WERI-Rb-1 (cell line): ENCODE measurements around the gene UMODL1.
A peak's percentile ranks its signal among the peaks of the same experiment; 100 is the strongest.

Experiments
- DNase-seq: peaks from one replicate; pipeline ENCODE4 v3.0.0-alpha.2; 2020
- H3K27ac ChIP-seq: fragments of 250-450 bp; sonication (Bioruptor Pico); 2 replicates; pipeline ENCODE4 v1.5.1; 2020; ENCODE audit warnings: mild to moderate bottlenecking, moderate library complexity
- H3K27me3 ChIP-seq: fragments of 250-450 bp; sonication (Bioruptor Pico); 2 replicates; pipeline ENCODE4 v1.5.1; 2021; ENCODE audit warnings: mild to moderate bottlenecking, low read depth, moderate library complexity; ENCODE audit not compliant: insufficient read depth, severe bottlenecking
- H3K36me3 ChIP-seq: fragments of 250-450 bp; sonication (Bioruptor Pico); 2 replicates; pipeline ENCODE4 v1.5.1; 2020; ENCODE audit warnings: mild to moderate bottlenecking, moderate library complexity
- H3K4me3 ChIP-seq: 2 replicates; pipeline ENCODE4 v1.5.1; 2011; ENCODE audit warnings: low read depth, mild to moderate bottlenecking, control low read depth, low read length
- H3K9me3 ChIP-seq: fragments of 250-450 bp; sonication (Bioruptor Pico); 2 replicates; pipeline ENCODE4 v1.5.1; 2021; ENCODE audit warnings: mild to moderate bottlenecking, moderate library complexity; ENCODE audit not compliant: severe bottlenecking
- CTCF ChIP-seq: IDR thresholded peaks from 2 replicates; pipeline ENCODE4 v1.5.1; 2011; ENCODE audit warnings: low read depth, mild to moderate bottlenecking, control low read depth, inconsistent platforms, low read length

The UMODL1 gene

GRCh38 chr21:42089665-42090310, 18.7 kb downstream of the UMODL1 start:
- no peaks in the 10 kb centered on the region; the same call in 1 of the 2 replicates for H3K36me3 ChIP-seq
- H3K27ac ChIP-seq = no peak overlapping the region
- no peak for TF ChIP-seq CTCF
- H3K27me3 ChIP-seq = no peaks in the 10 kb centered on the region
- no peak overlapping the region for H3K4me3 ChIP-seq
- peaks cover 11% of the 10 kb centered on the region for H3K9me3 ChIP-seq
- no peak for DNase-seq

GRCh38 chr21:42091899-42092508, 20.9 kb downstream of the UMODL1 start:
- H3K27me3 ChIP-seq = no peaks in the 10 kb centered on the region
- no peaks in the 10 kb centered on the region; the same call in 1 of the 2 replicates for H3K36me3 ChIP-seq
- peaks cover 18% of the 10 kb centered on the region for H3K9me3 ChIP-seq
- no peak overlapping the region for H3K27ac ChIP-seq
- DNase-seq = no peak
- no peak overlapping the region for H3K4me3 ChIP-seq
- no peak for TF ChIP-seq CTCF

- no peak for DNase-seq
- Histone ChIP-seq H3K4me3 (no peak overlapping the region), H3K9me3 (peaks cover 18% of the 10 kb centered on the region), H3K36me3 (no peaks in the 10 kb centered on the region; the same call in 1 of the 2 replicates), H3K27ac (no peak overlapping the region), H3K27me3 (no peaks in the 10 kb centered on the region)
- TF ChIP-seq CTCF = no peak
Observed at GRCh38 chr21:42092771-42093170, 21.7 kb downstream of the UMODL1 start.

- TF ChIP-seq CTCF = no peak
- H3K4me3 ChIP-seq = no peak overlapping the region
- no peak for DNase-seq
- H3K27me3 ChIP-seq = no peaks in the 10 kb centered on the region
- H3K9me3 ChIP-seq = peaks cover 18% of the 10 kb centered on the region
- H3K36me3 ChIP-seq = no peaks in the 10 kb centered on the region; the same call in 1 of the 2 replicates
- no peak overlapping the region for H3K27ac ChIP-seq
Observed at GRCh38 chr21:42093186-42093585, 22.1 kb downstream of the UMODL1 start.

- H3K27me3 ChIP-seq = no peaks in the 10 kb centered on the region
- H3K27ac ChIP-seq = no peak overlapping the region
- no peaks in the 10 kb centered on the region; the same call in 1 of the 2 replicates for H3K36me3 ChIP-seq
- no peak for TF ChIP-seq CTCF
- no peak for DNase-seq
- no peak overlapping the region for H3K4me3 ChIP-seq
- peaks cover 18% of the 10 kb centered on the region for H3K9me3 ChIP-seq
Observed at GRCh38 chr21:42093991-42094421, 22.9 kb downstream of the UMODL1 start.

- no peak overlapping the region for H3K4me3 ChIP-seq
- H3K9me3 ChIP-seq = peaks cover 18% of the 10 kb centered on the region
- H3K36me3 ChIP-seq = no peaks in the 10 kb centered on the region; the same call in 1 of the 2 replicates
- H3K27ac ChIP-seq = no peak overlapping the region
- 0 out of 2 replicates have a peak, but pooled peaks have one; percentile 8 for TF ChIP-seq CTCF
- H3K27me3 ChIP-seq = no peaks in the 10 kb centered on the region
- no peak for DNase-seq
Observed at GRCh38 chr21:42094811-42095210, 23.7 kb downstream of the UMODL1 start.
